ENCODE measurements around the gene ASAH2. TPM values are rescaled to one million over a fixed set of nuclear protein-coding genes. Genes with fewer than 3 reads are reported as not detected.

ASAH2 gene
- 1 to 10 TPM in 1 of 4 donors, under 1 TPM in 1, not detected in 2; 0.76 to 1.6 TPM for total RNA-seq

GRCh38 chr10:50251394-50251793 is at the start of gene ASAH2:
TSS of gene ASAH2 (minus strand) at chr10:50251516. CDS start at chr10:50248610, 2,906 bp downstream.
- Histone ChIP-seq H3K9me3 (no peaks in the 10 kb centered on the region), H3K4me3 (no peak within 1 kb of the TSS), H3K4me1 (no peaks in the 10 kb centered on the region), H3K36me3 (no peaks in the 10 kb centered on the region), H3K27ac (no peak within 1 kb of the TSS), H3K27me3 (no peaks in the 10 kb centered on the region)
- TF ChIP-seq CTCF (IDR thresholded peaks at IDR 0.05) (no peak), POLR2A (IDR thresholded peaks at IDR 0.05) (no peak)
- DNase-seq: no peak
- intact Hi-C loops (cut with DNase I; ENCODE audit: low total_unique reads): no loop called here

- no peaks in the 10 kb centered on the region for H3K4me1 ChIP-seq
- TF ChIP-seq CTCF (IDR thresholded peaks at IDR 0.05) (no peak), POLR2A (IDR thresholded peaks at IDR 0.05) (no peak)
- no peak overlapping the region for H3K27ac ChIP-seq
- intact Hi-C loops (cut with DNase I; ENCODE audit: low total_unique reads): no loop called here
- no peaks in the 10 kb centered on the region for H3K36me3 ChIP-seq
- no peaks in the 10 kb centered on the region for H3K9me3 ChIP-seq
- no peak overlapping the region for H3K4me3 ChIP-seq
- no peak for DNase-seq
- H3K27me3 ChIP-seq: no peaks in the 10 kb centered on the region
Measured at GRCh38 chr10:50299948-50300669, 48.8 kb upstream of the ASAH2 start.

GRCh38 chr10:50295367-50295766 is 44.1 kb upstream of the ASAH2 start:
- H3K27ac ChIP-seq: no peak overlapping the region
- DNase-seq: no peak
- intact Hi-C loops (cut with DNase I; ENCODE audit: low total_unique reads): no loop called here
- H3K4me3 ChIP-seq: no peak overlapping the region
- no peaks in the 10 kb centered on the region for H3K4me1 ChIP-seq
- no peaks in the 10 kb centered on the region for H3K36me3 ChIP-seq
- no peaks in the 10 kb centered on the region for H3K9me3 ChIP-seq
- no peaks in the 10 kb centered on the region for H3K27me3 ChIP-seq
- no peak for TF ChIP-seq CTCF (IDR thresholded peaks at IDR 0.05)
- TF ChIP-seq POLR2A (IDR thresholded peaks at IDR 0.05): no peak

GRCh38 chr10:50294582-50294981 is 43.3 kb upstream of the ASAH2 start:
- Histone ChIP-seq H3K36me3 (no peaks in the 10 kb centered on the region), H3K9me3 (no peaks in the 10 kb centered on the region), H3K27ac (no peak overlapping the region), H3K4me3 (no peak overlapping the region), H3K27me3 (no peaks in the 10 kb centered on the region), H3K4me1 (no peaks in the 10 kb centered on the region)
- intact Hi-C loops (cut with DNase I; ENCODE audit: low total_unique reads): no loop called here
- no peak for DNase-seq
- TF ChIP-seq CTCF (IDR thresholded peaks at IDR 0.05): no peak
- TF ChIP-seq POLR2A (IDR thresholded peaks at IDR 0.05): no peak

- DNase-seq: no peak
- Histone ChIP-seq H3K27me3 (no peaks in the 10 kb centered on the region), H3K4me1 (no peaks in the 10 kb centered on the region), H3K36me3 (no peaks in the 10 kb centered on the region), H3K27ac (no peak overlapping the region), H3K9me3 (no peaks in the 10 kb centered on the region), H3K4me3 (no peak overlapping the region)
- TF ChIP-seq CTCF (IDR thresholded peaks at IDR 0.05) (no peak), POLR2A (IDR thresholded peaks at IDR 0.05) (no peak)
- intact Hi-C loops (cut with DNase I; ENCODE audit: low total_unique reads): no loop called here
Measured at GRCh38 chr10:50293513-50294313, 42.4 kb upstream of the ASAH2 start.
